Memory B cell (primary cell): ENCODE data around the gene KRT6B.
"Not testable (repeated sequence)": the region's sequence is repeated elsewhere in the genome, so short reads cannot be mapped to it uniquely, and the experiment has no call there.

Source experiments
- ATAC-seq: fragments of 150-1000 bp; cut with Tn5 transposase; 2 replicates; pipeline ENCODE4 v1.10.0; 2021; ENCODE audit warnings: low read depth, mild to moderate bottlenecking, moderate library complexity
- DNase-seq, 2 donors: peaks; one replicate each; pipeline ENCODE4 v3.0.0; 2022; ENCODE audit warnings: low spot score in 2 of 2
- H3K27ac Mint-ChIP-seq: one replicate; pipeline ENCODE4 v1.8.0; 2022; ENCODE audit warnings: mild to moderate bottlenecking, moderate library complexity, mixed read lengths
- H3K27me3 Mint-ChIP-seq: one replicate; pipeline ENCODE4 v1.8.0; 2022; ENCODE audit warnings: mixed read lengths
- H3K36me3 Mint-ChIP-seq: one replicate; pipeline ENCODE4 v1.8.0; 2022; ENCODE audit warnings: mild to moderate bottlenecking, mixed read lengths
- H3K4me1 Mint-ChIP-seq: one replicate; pipeline ENCODE4 v1.8.0; 2022; ENCODE audit warnings: mixed read lengths
- H3K4me3 Mint-ChIP-seq: one replicate; pipeline ENCODE4 v1.8.0; 2022; ENCODE audit warnings: mild to moderate bottlenecking, moderate library complexity, mixed read lengths
- H3K9me3 Mint-ChIP-seq: one replicate; pipeline ENCODE4 v1.8.0; 2022; ENCODE audit warnings: mixed read lengths

The KRT6B gene

DNA sequence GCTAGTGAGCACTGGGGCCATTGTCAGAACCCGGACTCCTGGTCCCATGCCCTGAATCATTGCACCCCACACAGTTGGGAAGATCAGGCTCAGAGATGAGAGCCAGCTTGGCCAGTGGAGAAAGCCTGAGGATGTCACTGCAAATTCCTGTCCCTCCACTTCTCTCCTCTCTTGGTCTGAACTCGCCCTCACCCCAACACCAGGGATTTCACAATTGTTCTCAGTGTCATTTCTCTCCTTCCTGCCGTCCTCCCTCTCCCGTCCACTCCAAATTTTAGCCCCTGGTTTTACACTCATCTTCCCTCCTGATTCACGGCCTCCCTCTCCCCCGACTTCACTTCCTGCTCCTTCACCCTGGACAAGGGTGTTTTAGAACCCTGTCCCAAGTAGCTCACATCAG is 28.9 kb downstream of the KRT6B start:
- no peak overlapping the region for H3K4me3 Mint-ChIP-seq
- DNase-seq: no peak

DNA sequence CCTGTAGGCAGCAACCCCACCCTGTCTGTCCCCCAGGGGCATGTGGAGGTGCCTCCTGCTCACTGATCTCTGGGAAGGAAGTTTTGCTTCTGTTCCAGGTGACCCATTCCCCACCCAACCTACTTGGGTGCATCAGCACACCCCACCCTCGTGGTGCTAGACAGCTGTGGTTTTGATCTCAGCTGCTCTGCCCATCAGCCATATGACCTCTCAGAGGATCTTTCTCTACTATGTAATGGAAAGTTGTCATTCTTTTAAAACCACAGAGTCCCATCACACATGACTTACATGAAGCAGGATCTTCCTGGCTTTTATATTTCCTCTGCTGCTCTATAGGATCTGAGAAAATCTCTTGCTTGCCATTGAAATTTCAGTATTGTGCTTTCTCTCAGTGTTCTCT is 32.3 kb downstream of the KRT6B start:
- Mint-ChIP-seq H3K9me3 (no peaks in the 10 kb centered on the region), H3K4me1 (peaks cover 4% of the 10 kb centered on the region), H3K27ac (no peak overlapping the region), H3K36me3 (no peaks in the 10 kb centered on the region), H3K4me3 (no peak overlapping the region), H3K27me3 (peaks cover 23% of the 10 kb centered on the region)
- no peak for ATAC-seq
- DNase-seq: no peak

More for the DNA sequence above, 28.9 kb downstream of the KRT6B start:
- no peak for ATAC-seq
- no peaks in the 10 kb centered on the region for H3K36me3 Mint-ChIP-seq
- H3K27ac Mint-ChIP-seq: no peak overlapping the region
- H3K4me1 Mint-ChIP-seq: peaks cover 4% of the 10 kb centered on the region
- peaks cover 18% of the 10 kb centered on the region for H3K27me3 Mint-ChIP-seq
- H3K9me3 Mint-ChIP-seq: no peaks in the 10 kb centered on the region

DNA sequence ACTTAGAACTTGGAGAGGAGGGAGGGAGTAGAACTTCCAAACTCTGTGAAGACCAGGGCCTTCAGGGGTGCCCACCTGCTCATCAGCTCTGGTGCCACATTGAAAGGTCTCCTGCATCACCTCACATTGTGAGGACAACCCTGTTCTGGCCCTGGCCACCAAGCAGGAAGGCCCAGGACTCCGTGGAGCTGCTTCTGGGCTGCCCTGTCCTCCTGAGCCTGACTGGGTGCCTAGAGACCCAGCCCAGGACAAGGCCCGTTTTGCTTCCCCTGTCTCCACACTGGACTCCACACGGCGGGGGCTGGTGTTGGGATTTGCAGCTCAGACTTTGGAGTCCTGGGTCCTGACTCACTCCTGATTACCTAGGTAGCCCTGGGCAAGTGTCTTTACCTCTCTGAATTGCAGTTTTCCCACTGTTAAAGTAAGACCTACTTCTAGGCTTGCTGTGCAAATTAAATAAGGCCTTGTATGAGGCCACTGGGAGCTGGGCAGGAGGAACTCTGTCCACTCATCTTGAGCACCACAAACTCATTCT is 33.3 kb downstream of the KRT6B start:
- DNase-seq (no peak), ATAC-seq (no peak)
- Mint-ChIP-seq H3K27me3 (peaks cover 18% of the 10 kb centered on the region), H3K4me3 (no peak overlapping the region), H3K27ac (no peak overlapping the region), H3K9me3 (no peaks in the 10 kb centered on the region), H3K4me1 (peaks cover 4% of the 10 kb centered on the region), H3K36me3 (no peaks in the 10 kb centered on the region)

DNA sequence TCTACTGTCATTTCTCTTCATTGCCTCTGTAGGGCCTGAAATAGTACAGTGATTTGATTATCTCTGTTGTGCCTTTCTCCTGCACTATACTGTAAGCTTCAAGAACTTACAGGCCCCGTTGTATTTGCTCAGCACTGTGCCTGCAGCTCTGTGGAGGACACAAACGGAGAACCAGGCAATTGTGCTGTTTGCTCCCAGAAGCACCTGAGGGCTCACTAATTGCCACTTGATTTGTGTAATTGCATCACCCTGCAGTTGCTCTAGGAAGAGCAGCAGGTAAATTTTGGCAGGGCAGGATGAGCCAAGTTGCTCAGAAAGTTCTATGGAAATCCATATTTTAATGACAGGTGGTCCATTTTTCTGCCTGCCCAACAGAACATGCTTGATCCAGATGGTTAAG is 34.2 kb downstream of the KRT6B start:
- no peak for ATAC-seq
- H3K4me3 Mint-ChIP-seq: no peak overlapping the region
- H3K36me3 Mint-ChIP-seq: no peaks in the 10 kb centered on the region
- no peaks in the 10 kb centered on the region for H3K9me3 Mint-ChIP-seq
- no peak for DNase-seq
- H3K27ac Mint-ChIP-seq: no peak overlapping the region
- H3K27me3 Mint-ChIP-seq: peaks cover 17% of the 10 kb centered on the region
- peaks cover 4% of the 10 kb centered on the region for H3K4me1 Mint-ChIP-seq

DNA sequence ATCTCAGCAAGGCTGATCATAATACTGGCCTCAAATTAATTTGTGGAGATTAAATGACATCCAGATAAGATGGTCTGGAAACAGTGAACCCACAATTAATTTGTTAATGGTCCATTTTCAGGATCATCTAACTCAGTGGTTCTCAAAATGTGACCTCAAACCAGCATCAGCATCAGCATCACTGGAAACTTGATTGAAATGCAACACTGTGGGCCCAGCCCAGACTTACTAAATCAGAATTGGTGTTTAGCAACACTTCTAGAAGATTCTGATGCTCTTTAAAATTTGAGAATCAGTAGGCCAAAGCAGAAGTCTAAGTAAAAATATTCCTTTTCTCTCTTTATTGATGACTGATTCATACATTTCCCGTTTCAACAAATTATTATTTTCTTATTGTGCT is 35.2 kb downstream of the KRT6B start:
- ATAC-seq (no peak), DNase-seq (no peak)
- Mint-ChIP-seq H3K4me3 (no peak overlapping the region), H3K36me3 (no peaks in the 10 kb centered on the region), H3K27me3 (peaks cover 14% of the 10 kb centered on the region), H3K9me3 (no peaks in the 10 kb centered on the region), H3K27ac (no peak overlapping the region), H3K4me1 (peaks cover 4% of the 10 kb centered on the region)

DNA sequence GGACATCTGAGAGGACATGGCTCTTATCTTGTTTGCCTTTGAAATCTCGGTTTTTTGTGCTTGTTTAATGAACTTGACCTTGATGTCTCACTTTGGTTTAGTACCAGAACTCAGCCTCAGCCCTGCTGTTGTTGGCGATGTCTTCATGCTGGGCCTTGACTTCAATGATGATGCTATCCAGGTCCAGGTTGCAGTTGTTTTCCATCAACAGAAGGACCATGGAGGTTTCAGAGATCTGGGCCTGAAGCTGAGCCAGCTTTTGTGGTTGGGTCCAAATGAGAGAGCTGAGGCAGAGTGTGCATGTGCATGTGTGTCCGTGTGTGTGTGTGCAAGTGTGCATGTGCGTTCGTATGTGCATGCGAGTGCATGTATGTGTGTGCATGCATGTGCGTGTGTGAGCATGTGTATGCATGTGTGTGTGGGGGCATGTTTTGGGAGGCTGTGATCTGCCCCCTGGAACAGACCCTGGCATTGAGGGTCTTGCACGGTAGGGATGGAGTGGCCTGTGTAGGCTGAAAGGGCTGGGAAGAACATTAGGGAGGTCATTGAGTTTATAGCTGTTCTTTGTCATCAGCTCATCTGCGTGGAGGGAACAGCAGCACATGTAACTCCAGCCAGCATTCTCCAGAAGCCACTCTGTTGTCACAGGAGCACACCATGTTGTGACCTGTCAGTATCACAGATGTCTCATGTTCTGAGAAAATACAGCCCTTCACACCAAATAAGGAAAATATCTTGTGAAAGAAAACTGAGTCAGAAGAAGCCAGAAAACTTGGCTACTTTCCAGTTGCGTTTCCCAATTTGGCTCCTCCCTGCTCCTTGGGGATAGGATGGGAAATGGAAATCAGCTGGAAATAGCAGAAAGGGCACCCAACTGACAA is 35.8 kb downstream of the KRT6B start:
- H3K4me3 Mint-ChIP-seq: no peak overlapping the region
- no peak for ATAC-seq
- H3K27me3 Mint-ChIP-seq: peaks cover 14% of the 10 kb centered on the region
- no peak for DNase-seq
- no peak overlapping the region for H3K27ac Mint-ChIP-seq
- H3K36me3 Mint-ChIP-seq: no peaks in the 10 kb centered on the region
- peaks cover 4% of the 10 kb centered on the region for H3K4me1 Mint-ChIP-seq
- no peaks in the 10 kb centered on the region for H3K9me3 Mint-ChIP-seq

DNA sequence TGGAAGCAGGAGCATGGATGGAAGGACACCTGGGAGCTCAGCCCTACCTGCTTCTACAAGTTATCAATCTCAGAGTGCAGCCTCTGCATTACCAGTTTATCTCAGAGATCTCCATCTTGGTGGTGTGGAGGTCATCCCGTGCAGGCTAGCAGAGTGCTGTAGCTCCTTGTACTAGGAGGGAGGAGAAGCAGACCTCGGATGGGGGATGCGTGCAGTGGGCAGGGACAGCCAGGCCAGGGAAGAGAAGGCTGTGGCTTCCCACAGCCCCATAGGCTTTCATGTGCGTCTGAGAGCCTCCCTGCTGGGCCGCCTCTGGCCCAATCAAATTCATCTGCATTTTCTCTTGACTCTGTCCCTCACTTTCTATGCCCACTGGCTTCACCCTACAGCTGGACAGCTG is 37.0 kb downstream of the KRT6B start:
- Mint-ChIP-seq H3K36me3 (no peaks in the 10 kb centered on the region), H3K27me3 (peaks cover 12% of the 10 kb centered on the region), H3K4me3 (no peak overlapping the region), H3K9me3 (no peaks in the 10 kb centered on the region), H3K4me1 (peaks cover under 1% of the 10 kb centered on the region), H3K27ac (no peak overlapping the region)
- DNase-seq (no peak), ATAC-seq (no peak)

DNA sequence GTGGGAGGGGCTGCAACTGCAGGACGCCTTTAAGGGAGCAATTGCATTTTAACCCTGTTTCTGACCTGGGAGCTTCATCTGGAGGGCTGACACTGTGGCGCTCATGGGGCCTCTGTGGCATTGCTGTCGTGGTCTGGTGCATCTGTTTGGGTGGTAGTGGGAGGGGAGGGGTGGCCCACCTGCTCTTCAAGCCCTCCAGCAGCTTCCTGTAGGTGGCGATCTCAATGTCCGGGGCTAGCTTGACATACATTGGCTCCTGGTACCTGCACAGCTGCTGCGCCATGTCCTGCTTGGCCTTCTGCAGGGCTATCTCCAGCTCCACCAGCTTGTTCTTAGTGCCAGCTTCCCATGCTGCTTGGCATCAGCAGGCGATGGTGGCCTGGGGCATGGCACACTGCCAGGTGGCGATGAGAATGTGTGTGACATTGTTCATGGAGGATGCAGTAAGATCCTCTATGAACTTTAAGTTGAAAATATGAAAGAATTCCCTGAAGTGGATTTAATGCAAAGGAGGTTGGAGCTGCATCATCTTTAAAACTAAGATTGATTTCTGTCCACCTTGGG is 38.1 kb downstream of the KRT6B start:
- no peaks in the 10 kb centered on the region for H3K9me3 Mint-ChIP-seq
- ATAC-seq: no peak
- H3K4me3 Mint-ChIP-seq: no peak overlapping the region
- H3K4me1 Mint-ChIP-seq: no peaks in the 10 kb centered on the region
- H3K36me3 Mint-ChIP-seq: no peaks in the 10 kb centered on the region
- DNase-seq: no peak
- H3K27me3 Mint-ChIP-seq: peaks cover 12% of the 10 kb centered on the region
- no peak overlapping the region for H3K27ac Mint-ChIP-seq

DNA sequence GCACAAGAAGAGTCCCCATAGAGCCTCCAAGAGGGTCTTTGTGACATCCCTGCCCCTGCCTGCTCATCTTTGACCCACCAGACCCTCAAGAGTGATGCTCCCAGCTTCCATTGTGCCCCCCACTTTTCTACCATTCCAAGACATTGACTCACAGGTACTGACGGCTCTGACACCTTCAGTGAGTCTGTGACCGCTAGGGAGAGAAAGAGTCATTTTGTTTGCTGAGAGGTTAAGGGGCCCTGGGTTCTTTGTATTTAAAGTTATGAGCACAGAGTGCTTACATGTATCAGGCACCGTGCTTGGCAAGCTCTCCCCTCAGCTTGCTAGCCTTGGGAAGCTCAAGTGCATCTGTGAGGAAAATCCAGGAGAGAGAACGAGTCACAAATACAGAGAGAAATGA is 38.7 kb downstream of the KRT6B start:
- H3K9me3 Mint-ChIP-seq: no peaks in the 10 kb centered on the region
- H3K27me3 Mint-ChIP-seq: peaks cover 15% of the 10 kb centered on the region
- H3K4me1 Mint-ChIP-seq: no peaks in the 10 kb centered on the region
- no peak for DNase-seq
- H3K4me3 Mint-ChIP-seq: no peak overlapping the region
- no peak overlapping the region for H3K27ac Mint-ChIP-seq
- peaks cover 3% of the 10 kb centered on the region for H3K36me3 Mint-ChIP-seq
- ATAC-seq: no peak

DNA sequence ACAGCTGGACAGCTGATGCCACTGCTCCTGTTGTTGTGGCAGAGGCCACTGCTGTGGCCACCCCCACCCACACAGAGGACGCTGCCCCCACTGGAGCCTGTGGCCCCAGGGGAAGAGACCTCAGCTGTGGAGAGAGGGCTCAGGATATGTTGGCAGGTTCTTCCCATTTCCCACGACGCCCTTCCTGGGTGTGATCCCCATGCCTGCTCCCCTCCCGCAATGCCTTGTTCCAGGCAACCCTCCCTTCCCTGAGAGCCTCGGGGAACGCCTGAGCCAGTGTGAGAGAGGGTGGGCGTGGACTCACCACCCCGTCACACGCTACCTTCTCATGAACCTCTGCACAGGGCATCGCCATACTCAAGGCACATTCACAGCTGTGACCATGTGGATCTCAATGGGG is 40.1 kb downstream of the KRT6B start:
- H3K27ac Mint-ChIP-seq: no peak overlapping the region
- H3K4me3 Mint-ChIP-seq: no peak overlapping the region
- H3K4me1 Mint-ChIP-seq: no peaks in the 10 kb centered on the region
- H3K36me3 Mint-ChIP-seq: peaks cover 3% of the 10 kb centered on the region
- no peak for DNase-seq
- peaks cover 18% of the 10 kb centered on the region for H3K27me3 Mint-ChIP-seq
- no peak for ATAC-seq
- H3K9me3 Mint-ChIP-seq: no peaks in the 10 kb centered on the region

DNA sequence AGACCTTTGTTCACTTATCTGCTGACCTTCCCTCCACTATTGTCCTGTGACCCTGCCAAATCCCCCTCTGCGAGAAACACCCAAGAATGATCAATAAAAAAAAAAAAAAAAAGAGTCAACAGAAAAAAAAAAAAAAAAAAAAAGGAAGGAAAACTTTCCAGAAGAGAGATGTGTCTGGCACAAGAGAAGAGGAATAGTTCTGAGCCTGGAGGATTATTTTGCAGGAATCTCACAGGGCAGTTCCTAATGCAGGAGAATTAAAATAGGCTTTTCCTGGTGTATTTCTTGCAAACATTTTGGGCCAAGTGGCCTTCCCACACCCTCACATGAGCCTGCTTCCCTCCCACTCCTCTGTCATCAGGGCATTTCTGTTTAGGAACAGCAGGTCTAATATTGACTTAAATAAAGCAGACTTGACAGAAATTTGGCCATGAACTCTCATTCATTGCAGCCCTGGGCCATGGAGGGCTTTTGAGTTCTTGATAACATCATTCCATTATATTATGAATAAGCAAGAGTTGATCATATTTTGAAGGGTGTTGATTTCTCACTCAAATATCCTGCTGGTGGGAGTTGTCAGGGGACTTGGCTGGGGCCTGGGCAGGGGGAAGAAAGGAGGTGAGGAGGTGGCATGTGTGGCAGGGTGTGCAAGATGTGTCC is 41.2 kb downstream of the KRT6B start:
- not testable (repeated sequence) for H3K4me3 Mint-ChIP-seq, H3K4me1 Mint-ChIP-seq, ATAC-seq, H3K36me3 Mint-ChIP-seq, H3K9me3 Mint-ChIP-seq, H3K27ac Mint-ChIP-seq, DNase-seq
- H3K27me3 Mint-ChIP-seq: peaks cover 16% of the 10 kb centered on the region

DNA sequence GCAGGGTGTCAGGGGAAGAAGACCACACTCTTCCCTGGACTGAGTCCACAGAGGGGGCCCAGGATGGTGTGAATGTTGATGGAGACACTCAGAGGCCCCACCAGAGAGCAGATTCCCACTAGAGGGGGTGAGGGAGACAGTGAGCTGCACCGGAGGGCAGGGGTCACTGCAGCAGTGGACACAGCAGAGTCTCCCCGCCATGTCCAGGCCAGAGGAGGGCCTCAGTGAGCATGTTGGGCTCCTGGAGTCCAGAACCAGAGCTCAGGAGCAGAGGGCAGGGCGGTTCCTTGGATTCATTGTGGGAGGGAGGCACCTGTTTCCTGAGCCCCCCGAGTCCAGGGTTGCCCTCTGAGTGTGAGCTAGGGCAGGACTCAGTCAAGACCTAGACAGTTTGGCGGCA is 44.0 kb downstream of the KRT6B start:
- no peak overlapping the region for H3K4me3 Mint-ChIP-seq
- H3K36me3 Mint-ChIP-seq: peaks cover 3% of the 10 kb centered on the region
- no peaks in the 10 kb centered on the region for H3K9me3 Mint-ChIP-seq
- no peak overlapping the region for H3K27ac Mint-ChIP-seq
- ATAC-seq: no peak
- no peaks in the 10 kb centered on the region for H3K4me1 Mint-ChIP-seq
- peaks cover 12% of the 10 kb centered on the region for H3K27me3 Mint-ChIP-seq
- DNase-seq: no peak

DNA sequence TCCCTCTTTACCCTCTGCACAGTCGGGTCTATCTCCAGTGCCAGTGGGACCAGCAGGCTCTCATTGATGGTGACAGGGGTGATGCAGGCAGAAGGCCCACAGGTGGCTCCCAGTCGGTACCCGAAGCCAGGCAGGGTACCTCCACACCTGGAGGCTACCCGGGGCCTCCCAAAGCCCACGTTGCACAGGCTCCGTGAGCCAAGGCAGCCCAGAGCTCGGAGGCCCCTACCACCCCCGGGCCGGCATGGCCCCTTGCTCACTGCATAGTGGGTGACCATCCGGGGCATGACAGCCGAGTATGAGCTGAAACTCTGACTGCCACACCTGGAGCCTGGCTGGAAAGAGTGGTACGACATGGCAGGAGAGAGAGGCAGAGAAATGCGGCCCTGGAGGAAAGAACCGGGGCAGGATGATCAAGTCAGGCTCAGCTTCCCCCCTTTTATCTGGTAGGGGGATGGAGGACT is 46.0 kb downstream of the KRT6B start, which contains the start of gene KRT82:
TSS of gene KRT82 (minus strand) at position 414 of the 464 bp plus-strand sequence. CDS start at position 356, 58 bp downstream.
- H3K36me3 Mint-ChIP-seq: peaks cover 3% of the 10 kb centered on the region
- DNase-seq (no peak), ATAC-seq (no peak)
- H3K27ac Mint-ChIP-seq: no peak within 1 kb of the TSS
- H3K4me1 Mint-ChIP-seq: no peaks in the 10 kb centered on the region
- H3K9me3 Mint-ChIP-seq: no peaks in the 10 kb centered on the region
- no peak within 1 kb of the TSS for H3K4me3 Mint-ChIP-seq
- H3K27me3 Mint-ChIP-seq: peaks cover 18% of the 10 kb centered on the region

DNA sequence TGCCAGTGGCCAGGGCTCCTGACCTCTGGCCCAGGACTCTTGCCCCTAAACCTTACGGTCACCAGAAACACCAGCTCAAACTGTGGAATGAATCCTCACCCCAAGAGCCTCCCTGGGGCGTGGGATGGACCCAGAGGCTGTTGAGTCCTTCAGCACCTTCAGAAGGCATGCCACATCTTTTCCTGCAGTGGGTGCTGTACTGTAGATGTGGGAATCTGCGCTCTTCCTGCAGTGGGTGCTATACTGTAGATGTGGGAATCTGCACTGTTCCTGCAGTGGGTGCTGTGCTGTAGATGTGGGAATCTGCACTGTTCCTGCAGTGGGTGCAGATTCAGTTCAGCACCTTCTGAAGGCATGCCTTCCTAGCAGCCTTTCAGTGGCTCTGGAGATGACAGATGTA is 47.0 kb downstream of the KRT6B start:
- no peak for DNase-seq
- ATAC-seq: no peak
- Mint-ChIP-seq H3K9me3 (no peaks in the 10 kb centered on the region), H3K27me3 (peaks cover 17% of the 10 kb centered on the region), H3K27ac (no peak overlapping the region), H3K4me3 (no peak overlapping the region), H3K36me3 (peaks cover 3% of the 10 kb centered on the region), H3K4me1 (no peaks in the 10 kb centered on the region)
